Stimulated activated CD8-positive, alpha-beta memory T cell treated with anti-CD3 and anti-CD28 coated beads, Interleukin-4, amount 100 ng/mL, for 4 hours (primary cell): Measurements from ENCODE around the gene YKT6.
"Not testable (repeated sequence)": the region's sequence is repeated elsewhere in the genome, so short reads cannot be mapped to it uniquely, and the experiment has no call there.

Experiments
- DNase-seq, 2 donors: peaks; one replicate each; pipeline ENCODE4 v3.0.0-alpha.2; 2020; ENCODE audit warnings: low read depth in 2 of 2, low spot score in 1 of 2

YKT6 gene

DNA sequence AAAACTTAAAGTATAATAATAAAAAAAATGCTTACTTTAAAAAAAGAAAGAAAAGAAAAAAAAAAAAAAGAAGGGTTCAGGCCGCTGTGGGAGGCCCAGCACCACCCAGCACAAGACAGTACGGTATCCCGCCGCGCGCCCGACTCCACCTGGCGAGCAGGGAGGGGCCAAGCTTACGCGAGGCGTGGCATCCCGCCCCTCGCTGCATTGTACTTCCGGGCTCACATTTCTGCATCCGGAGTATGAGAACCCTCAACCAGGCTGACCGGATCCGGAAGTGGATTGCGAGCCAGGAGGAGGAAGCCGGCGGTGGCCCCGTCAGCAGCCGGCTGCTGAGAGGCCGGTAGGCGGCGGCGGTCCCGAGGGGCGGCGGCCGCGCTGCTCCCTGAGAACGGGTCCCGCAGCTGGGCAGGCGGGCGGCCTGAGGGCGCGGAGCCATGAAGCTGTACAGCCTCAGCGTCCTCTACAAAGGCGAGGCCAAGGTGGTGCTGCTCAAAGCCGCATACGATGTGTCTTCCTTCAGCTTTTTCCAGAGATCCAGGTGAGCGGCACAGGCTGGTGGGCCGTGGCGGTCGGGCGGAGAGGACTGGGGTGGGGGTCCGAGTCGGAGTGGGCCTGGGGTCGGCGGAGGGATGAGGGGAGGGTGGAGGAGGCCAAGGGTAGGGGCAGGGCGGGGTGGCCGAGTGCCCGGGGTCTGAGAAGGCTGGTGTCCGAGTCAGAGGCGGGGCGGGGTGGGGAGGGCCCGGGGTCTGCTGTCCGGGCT, at the start of gene YKT6:
Gene YKT6, plus strand, starts transcription at position 280 of the 763 bp plus-strand sequence. Its CDS starts 158 bp downstream, at position 438.
- peak; percentile 89 to 90 for DNase-seq

DNA sequence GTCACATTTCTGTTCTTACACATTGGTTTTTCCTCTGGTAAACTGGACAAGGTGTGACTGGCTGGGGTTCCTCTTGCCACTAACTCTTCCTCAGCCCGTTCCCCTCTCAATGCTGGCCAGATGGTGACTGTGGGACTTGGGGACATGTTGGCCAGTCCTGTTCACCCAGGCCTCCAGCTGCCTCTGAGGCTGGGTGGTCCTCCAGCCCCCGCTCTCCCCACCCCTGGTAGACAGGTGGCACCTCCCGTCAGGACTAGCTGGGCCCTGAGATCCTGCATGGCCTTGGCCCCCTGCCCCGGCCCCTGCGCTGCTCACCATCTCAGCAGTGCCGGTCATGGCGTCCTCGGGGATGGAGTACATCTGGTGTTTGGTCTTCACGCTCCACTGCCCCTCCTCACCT, 48.8 kb upstream of the YKT6 start:
- DNase-seq: no peak

DNA sequence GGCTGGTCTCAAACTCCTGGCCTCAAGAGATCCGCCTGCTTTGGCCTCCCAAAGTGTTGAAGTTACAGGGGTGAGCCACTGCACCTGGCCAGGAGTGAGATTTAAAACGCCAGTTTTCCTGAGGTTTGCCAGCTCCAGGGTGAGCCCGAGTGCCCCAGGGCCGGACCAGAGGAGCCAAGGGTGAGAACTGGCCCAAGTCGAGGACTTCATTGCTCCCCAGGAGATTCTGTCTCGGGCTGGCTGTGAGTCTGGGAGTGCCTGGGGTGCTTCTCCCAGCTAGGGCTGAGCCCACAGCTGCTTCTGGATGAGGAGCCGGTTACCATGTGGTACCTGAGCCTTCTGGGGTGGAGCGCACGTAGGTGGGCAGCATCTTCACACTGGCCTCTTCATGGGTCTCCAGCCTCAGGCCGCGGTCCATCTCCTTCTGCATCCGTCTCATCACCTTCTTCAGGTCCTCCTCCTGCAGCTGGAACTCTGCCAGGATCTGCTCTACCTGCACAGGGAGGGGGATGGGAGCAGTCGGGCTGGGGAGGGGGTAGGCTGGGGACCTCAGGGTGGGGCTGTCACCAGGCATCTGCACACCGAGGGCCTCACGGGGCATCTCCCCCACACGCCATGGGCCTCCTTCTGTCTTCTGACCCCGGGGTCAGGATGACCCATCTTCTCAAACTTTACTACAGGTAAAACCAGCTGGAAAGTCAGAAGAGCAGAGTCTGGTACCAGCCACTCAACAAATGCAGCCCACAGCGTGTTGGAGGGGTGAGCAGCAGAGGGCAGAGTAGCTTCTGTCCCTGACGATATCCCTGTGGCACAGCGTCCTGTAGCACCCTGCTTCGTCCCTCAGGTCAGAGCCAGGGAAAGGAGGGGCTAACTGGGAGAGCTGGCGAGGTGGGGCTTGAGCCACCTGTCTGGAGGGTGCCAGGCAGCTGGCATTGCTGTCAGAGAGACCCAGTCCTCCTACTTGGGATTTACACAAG, 47.5 kb upstream of the YKT6 start:
- DNase-seq: no peak

DNA sequence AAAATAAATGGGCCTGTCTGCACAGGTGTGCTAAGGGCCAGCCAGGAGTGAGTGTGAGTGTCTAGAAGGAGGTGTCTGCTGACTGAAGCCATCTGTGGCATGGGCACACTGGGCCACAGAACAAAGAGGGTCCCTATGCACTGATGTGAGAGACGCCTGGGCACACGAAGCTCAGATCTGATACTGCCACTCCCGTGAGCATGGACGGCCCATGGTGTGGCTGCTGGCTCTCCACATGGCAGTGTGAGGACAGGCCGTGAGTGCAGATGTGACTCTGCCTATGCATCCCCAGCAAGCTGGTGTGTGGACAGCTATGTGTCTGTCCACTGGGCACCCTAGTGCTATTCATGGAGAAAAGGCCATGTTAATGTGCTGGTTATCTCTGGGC, 46.8 kb upstream of the YKT6 start:
- no peak for DNase-seq

DNA sequence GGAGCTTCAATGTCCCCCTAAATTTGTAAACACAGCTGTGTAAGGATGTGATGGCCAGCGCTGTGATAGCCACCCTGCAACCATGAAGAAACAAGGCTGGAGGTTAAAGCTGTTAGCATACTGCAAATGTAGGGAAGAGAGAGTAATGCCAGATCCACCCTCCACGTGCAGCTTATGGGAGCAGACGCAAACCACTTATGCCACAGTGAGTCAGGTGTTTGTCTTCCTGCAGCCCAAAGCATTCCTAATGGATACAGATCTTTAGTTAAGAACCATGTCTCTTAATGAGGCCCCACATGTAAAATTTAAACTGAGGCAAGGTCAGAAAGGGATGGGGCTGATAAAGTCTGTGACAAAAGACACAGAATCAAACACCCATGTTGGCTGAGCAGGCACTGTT, 46.1 kb upstream of the YKT6 start:
- no peak for DNase-seq

GRCh38 chr7:44155191-44156185, 45.3 kb upstream of the YKT6 start:
- DNase-seq: no peak

GRCh38 chr7:44156453-44157010, 44.2 kb upstream of the YKT6 start:
- DNase-seq: no peak

- DNase-seq: no peak
These were observed 43.4 kb upstream of the YKT6 start for GRCh38 chr7:44157116-44158080.

- DNase-seq: no peak
These were observed 42.5 kb upstream of the YKT6 start for GRCh38 chr7:44158096-44158872.

DNA sequence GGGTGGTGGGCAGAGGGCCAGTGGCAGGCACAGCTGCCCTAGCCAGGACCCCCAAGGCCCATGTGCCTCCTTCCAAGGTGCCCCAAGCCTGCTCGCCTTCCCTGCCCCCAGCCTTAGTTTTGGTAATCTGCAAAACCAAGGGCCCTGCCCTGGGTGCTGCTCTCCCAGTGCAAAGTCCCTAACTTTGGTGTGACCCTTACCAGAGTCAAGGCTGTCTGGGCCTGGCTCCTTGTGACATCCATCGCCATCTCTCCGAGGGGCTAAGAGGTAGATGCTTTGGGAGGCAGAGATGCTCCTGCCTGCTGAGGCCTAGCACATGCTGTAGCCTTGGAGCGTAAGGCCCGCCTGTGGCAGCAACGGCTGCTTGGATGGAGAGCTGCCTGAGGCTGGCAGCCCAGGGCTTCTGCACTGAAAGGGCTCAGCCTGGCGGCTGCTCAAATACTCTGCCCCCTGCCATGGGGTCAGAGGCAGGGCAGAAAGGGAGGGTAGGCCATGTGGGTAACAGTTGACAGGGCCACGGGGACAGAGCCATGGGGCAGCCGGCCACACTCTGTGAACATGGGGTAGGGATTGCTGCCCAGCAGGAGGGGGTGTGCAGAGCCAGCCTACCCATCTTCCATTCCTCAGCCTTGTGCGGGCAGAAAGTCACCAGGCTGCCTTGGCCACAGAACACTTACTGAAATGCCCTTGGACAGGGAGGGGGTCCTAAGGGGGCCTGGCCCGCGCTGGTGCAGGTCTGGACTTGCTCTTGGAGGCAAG, 41.7 kb upstream of the YKT6 start:
- no peak for DNase-seq

DNA sequence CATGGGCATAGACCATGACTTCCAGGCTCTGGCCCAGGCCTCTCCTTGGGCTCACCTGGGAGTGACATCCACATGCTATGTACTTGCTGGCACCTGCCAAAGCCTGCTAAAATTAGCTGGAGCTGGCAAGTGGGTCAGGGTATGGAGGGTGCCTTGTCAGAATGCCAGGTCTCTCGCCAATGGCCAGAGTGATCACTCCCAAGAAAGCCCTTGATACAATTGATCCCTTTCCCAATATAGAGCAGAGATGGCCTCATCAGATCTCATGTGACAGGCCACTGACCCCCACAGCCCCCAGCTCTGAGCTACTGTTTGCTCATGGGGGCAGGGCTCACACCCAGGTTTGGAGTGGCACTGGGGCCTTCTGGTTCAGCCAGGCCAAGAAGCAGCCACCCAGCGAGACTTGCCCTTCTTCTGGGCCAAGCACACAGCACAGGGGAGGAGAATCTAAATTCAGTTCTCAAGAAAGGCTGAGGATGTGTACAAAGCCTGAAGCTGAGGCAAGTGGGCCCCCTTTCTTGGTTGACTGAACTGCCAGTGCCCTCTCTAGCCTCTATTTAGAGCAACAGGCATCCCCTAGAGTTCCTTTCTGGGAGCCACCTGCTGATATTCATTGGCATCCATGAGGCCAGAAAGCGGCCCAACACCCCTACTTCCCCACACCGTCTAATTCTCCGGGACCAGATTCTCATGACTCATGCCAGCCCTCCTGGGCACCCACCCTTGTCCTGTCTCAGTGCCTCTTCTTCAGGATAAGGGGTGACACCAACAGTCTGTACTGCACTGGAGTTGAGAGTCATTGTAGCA, 40.8 kb upstream of the YKT6 start:
- DNase-seq: no peak

DNA sequence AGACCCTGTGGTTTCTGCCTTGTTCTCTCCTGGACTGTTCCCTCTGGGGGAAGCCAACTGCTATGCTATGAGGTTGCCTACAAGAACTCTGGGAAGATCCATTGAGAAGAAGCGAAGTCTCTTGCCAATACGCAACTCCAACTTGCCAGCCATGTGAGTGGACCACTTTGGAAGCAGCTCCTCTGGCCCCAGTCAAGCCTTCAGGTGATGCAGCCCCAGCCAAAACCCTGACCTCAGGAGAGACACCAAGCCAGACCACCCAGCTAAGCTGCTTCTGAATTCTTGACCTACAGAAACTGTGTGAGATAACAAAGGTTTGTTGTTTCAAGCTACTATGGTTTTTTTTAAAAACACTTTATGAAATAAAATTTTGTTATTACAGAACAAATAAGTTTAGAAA, 39.4 kb upstream of the YKT6 start:
- no peak for DNase-seq

- DNase-seq: no peak
These were observed 38.6 kb upstream of the YKT6 start for GRCh38 chr7:44162179-44162578.

- DNase-seq: no peak
These were observed 37.9 kb upstream of the YKT6 start for GRCh38 chr7:44162785-44163395.

- no peak for DNase-seq
These were observed 37.2 kb upstream of the YKT6 start for GRCh38 chr7:44163591-44163990.

- DNase-seq: no peak
These were observed 32.9 kb upstream of the YKT6 start for GRCh38 chr7:44167920-44168319.

DNA sequence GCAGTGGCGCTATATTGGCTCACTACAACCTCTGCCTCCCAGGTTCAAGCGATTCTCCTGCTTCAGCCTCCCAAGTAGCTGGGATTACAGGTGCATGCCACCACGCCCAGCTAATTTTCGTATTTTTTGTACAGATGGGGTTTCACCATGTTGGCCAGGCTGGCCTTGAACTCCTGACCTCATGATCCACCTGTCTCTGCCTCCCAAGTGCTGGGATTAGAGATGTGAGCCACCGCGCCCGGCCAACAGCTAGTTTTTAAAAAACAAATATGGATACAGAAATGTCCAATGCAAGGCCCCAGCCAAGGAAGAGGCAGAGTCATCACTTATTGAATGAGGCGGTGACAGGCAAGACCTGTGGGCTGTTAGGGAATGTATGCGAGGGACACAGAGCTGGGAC, 28.9 kb upstream of the YKT6 start:
- DNase-seq: not testable (repeated sequence)
